KMS-11 (cell line): ENCODE data around the gene RPH3AL.

Experiments
- H2AFZ ChIP-seq: fragments of 200-600 bp; sonication (generic); 2 replicates; pipeline ENCODE4 v1.6.1; 2016; ENCODE audit warnings: antibody characterized with exemption, mixed run types, low read depth
- H3K27ac ChIP-seq: fragments of 200-600 bp; sonication (generic); 2 replicates; pipeline ENCODE4 v1.6.1; 2016; ENCODE audit warnings: mild to moderate bottlenecking, mixed run types
- H3K27me3 ChIP-seq: fragments of 200-600 bp; sonication (generic); 2 replicates; pipeline ENCODE4 v1.6.1; 2017; ENCODE audit warnings: mild to moderate bottlenecking, low read depth, mixed run types, moderate library complexity; ENCODE audit not compliant: insufficient read depth
- H3K36me3 ChIP-seq: fragments of 200-600 bp; sonication (generic); 2 replicates; pipeline ENCODE4 v1.6.1; 2017; ENCODE audit warnings: mild to moderate bottlenecking, mixed run types; ENCODE audit not compliant: insufficient read depth
- H3K4me1 ChIP-seq: fragments of 200-600 bp; sonication (generic); 2 replicates; pipeline ENCODE4 v1.6.1; 2016; ENCODE audit warnings: mild to moderate bottlenecking, low read depth, mixed run types; ENCODE audit not compliant: poor library complexity, severe bottlenecking
- H3K4me2 ChIP-seq: fragments of 200-600 bp; sonication (generic); 2 replicates; pipeline ENCODE4 v1.7.0; 2016; ENCODE audit warnings: mild to moderate bottlenecking, mixed run types
- H3K4me3 ChIP-seq: fragments of 200-600 bp; sonication (generic); IDR thresholded peaks from 2 replicates; pipeline ENCODE4 v1.6.1; 2017; ENCODE audit warnings: low read depth, low read length, mixed read lengths; ENCODE audit not compliant: insufficient read depth
- H3K79me2 ChIP-seq: fragments of 200-600 bp; sonication (generic); 2 replicates; pipeline ENCODE4 v1.6.1; 2016; ENCODE audit warnings: low read depth, mixed run types; ENCODE audit not compliant: insufficient read depth
- H3K9ac ChIP-seq: fragments of 200-600 bp; sonication (generic); 2 replicates; pipeline ENCODE4 v1.6.1; 2016; ENCODE audit warnings: mild to moderate bottlenecking, mixed run types
- H4K20me1 ChIP-seq: fragments of 200-600 bp; sonication (generic); 2 replicates; pipeline ENCODE4 v1.6.1; 2016; ENCODE audit warnings: mild to moderate bottlenecking, mixed run types; ENCODE audit not compliant: insufficient read depth
- CTCF ChIP-seq: fragments of 200-600 bp; sonication (generic); conservative IDR thresholded peaks from 2 replicates; pipeline ENCODE4 v1.6.1; 2017; ENCODE audit warnings: low read depth, mild to moderate bottlenecking, antibody characterized with exemption, low read length, moderate library complexity, mixed read lengths

Gene RPH3AL

DNA sequence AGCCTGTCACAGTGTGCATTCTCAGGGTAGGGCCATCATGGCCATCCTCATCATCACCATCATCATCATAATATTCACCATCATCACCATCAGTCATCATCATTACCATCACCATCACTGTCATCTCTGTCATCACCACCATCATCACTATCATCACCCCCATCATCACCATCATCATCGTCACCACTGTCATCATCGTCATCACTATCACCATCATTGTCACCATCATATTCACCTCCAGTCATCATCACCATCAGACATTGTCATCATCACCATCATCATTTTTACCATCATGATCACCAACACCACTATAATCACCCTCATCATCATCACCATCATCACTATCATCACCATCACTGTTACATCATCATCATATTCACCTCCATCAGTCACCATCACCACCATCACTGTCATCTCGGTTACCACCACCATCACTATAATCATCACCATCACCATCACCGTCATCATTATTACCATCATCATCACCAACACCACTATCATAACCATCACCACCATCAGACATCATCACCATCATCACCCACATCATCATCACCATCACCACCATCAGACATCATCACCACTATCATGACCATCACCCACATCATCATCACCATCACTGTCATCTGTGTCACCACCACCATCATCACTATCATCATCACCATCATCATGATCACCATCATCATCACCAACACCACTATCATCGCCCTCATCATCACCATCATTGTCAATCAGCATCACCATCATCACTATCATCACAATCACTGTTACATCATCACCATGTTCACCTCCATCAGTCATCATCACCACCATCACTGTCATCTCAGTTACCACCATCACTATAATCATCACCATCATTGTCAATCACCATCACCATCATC lies 8.5 kb downstream of the RPH3AL start:
- Histone ChIP-seq H3K79me2 (no peaks in the 10 kb centered on the region), H3K36me3 (no peaks in the 10 kb centered on the region), H3K4me2 (no peak overlapping the region), H3K27me3 (no peaks in the 10 kb centered on the region), H2AFZ (no peak overlapping the region), H3K9ac (no peak overlapping the region), H3K4me3 (no peak overlapping the region), H4K20me1 (no peaks in the 10 kb centered on the region), H3K27ac (no peak overlapping the region), H3K4me1 (no peaks in the 10 kb centered on the region)
- TF ChIP-seq CTCF = no peak

DNA sequence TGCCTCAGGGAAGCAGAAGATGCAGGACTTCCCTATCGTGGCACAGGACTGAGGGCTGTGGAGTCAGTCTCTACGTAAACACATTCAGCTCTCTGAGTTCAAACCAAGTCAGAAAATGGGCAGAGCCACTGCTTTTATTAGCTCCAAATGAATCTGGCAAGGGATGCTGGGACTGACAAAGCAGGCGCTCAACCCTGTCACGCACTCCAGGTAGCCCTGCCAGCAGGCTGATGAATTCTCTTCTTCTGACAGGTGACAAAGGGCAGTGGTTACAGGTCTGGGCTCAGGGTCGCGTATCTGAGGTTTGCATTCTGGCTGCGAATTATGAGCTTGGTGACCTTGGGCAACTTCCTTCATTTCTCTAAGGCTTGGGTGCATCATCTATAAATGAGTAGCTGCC lies 9.4 kb downstream of the RPH3AL start:
- H4K20me1 ChIP-seq = no peaks in the 10 kb centered on the region
- no peaks in the 10 kb centered on the region for H3K27me3 ChIP-seq
- no peak overlapping the region for H3K4me3 ChIP-seq
- H3K36me3 ChIP-seq = no peaks in the 10 kb centered on the region
- H3K27ac ChIP-seq = no peak overlapping the region
- no peaks in the 10 kb centered on the region for H3K79me2 ChIP-seq
- no peak overlapping the region for H3K9ac ChIP-seq
- no peaks in the 10 kb centered on the region for H3K4me1 ChIP-seq
- no peak overlapping the region for H3K4me2 ChIP-seq
- TF ChIP-seq CTCF = no peak
- H2AFZ ChIP-seq = no peak overlapping the region

DNA sequence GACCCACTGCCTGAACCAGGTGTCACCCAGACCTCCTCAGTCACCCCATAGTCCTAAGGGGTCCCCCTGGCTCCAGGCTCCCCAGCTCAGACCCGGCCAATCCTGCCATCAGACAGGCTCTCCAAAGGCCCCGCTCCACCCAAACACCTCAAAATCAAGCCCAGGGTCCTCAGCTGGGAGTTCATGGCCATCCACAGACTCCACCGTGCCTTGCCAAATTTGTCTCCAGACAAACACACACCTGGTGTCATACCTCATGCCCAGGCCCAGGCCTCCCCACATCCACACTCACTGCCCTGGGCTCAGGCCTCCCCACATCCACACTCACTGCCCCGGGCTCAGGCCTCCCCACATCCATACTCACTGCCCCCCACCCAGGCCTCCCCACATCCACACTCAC lies 12.5 kb downstream of the RPH3AL start:
- Histone ChIP-seq H3K4me3 (no peak overlapping the region), H3K79me2 (no peaks in the 10 kb centered on the region), H4K20me1 (no peaks in the 10 kb centered on the region), H3K9ac (no peak overlapping the region), H3K27ac (no peak overlapping the region), H3K27me3 (no peaks in the 10 kb centered on the region), H3K4me2 (no peak overlapping the region), H3K36me3 (no peaks in the 10 kb centered on the region), H3K4me1 (no peaks in the 10 kb centered on the region), H2AFZ (no peak overlapping the region)
- TF ChIP-seq CTCF = no peak

DNA sequence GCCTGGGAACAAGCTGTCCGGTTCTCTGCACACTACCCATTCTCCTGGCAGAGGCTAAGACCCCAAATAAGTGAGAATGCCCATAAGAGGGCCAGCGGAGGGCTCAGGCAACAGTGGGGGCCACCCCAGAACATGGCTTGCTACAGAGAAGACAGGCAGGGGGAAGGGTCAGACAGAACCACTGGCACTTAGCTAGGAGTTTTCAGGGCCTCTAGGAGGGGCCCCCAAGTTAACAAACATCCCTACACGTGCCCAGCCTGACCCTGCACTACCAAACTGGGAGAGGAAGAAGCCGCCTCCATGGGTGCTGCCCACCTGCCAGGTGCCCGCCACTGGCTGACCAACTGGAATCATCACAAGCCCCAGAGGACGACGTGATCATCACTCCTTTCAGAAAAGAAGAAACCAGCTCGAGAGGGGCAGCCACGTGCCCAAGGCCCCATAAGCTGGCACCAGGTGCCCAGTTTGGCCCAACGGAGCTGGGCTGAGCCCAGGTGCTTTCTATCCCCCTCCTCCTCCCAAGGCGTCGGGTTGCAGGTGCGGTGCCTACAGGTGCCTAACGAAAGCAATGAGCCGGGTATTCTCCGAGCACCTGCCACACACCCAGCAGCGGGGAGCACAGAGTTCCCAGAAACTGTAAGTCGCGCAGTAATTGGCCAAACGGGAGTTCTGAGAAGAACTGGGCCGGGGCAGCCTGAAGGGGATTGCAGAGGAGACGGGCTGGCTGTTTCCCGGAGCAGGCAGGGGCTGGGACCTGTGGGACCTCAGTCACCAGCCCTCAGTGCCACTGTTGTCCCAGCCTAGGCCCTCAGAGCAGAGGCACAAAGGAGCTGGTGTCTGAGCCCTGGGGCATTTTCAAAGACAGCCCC lies 13.2 kb downstream of the RPH3AL start:
- no peaks in the 10 kb centered on the region for H3K27me3 ChIP-seq
- no peaks in the 10 kb centered on the region for H3K36me3 ChIP-seq
- H3K27ac ChIP-seq = no peak overlapping the region
- H3K4me3 ChIP-seq = no peak overlapping the region
- H3K9ac ChIP-seq = no peak overlapping the region
- H3K4me1 ChIP-seq = no peaks in the 10 kb centered on the region
- H3K4me2 ChIP-seq = no peak overlapping the region
- TF ChIP-seq CTCF = no peak
- H3K79me2 ChIP-seq = no peaks in the 10 kb centered on the region
- H4K20me1 ChIP-seq = no peaks in the 10 kb centered on the region
- no peak overlapping the region for H2AFZ ChIP-seq
